Heart right ventricle (tissue), 16 donors: Measurements from ENCODE around the gene ADAM11. TPM values are rescaled to one million over a fixed set of nuclear protein-coding genes. Genes with fewer than 3 reads are reported as not detected.

Experiments
- ATAC-seq, 8 donors: fragments of 200-7000 bp; cut with Tn5 transposase; one replicate each; pipeline ENCODE4 v1.9.1; 2020; ENCODE audit warnings: mild to moderate bottlenecking in 8 of 8, moderate library complexity in 8 of 8, moderate number of reproducible peaks in 1 of 8
- DNase-seq, 2 donors: peaks; one replicate each; pipeline ENCODE4 v3.0.0-alpha.2; 2020
- H3K27ac ChIP-seq, 10 donors: fragments of 200-600 bp; sonication (generic) in 2 of 10; one replicate each; pipeline versions ENCODE4 v1.5.0 to v1.8.0; 2020 to 2022; ENCODE audit warnings: mild to moderate bottlenecking in 3 of 10
- H3K27me3 ChIP-seq, 7 donors: fragments of 200-600 bp; one replicate each; pipeline ENCODE4 v1.8.0; 2021 to 2022; ENCODE audit warnings: mild to moderate bottlenecking in 2 of 7
- H3K36me3 ChIP-seq, 9 donors: fragments of 200-600 bp; sonication (generic) in 1 of 9; one replicate each; pipeline versions ENCODE4 v1.5.0 to v1.8.0; 2020 to 2022; ENCODE audit warnings: mild to moderate bottlenecking in 2 of 9
- H3K4me1 ChIP-seq, 9 donors: fragments of 200-600 bp; sonication (generic) in 1 of 9; one replicate each; pipeline versions ENCODE4 v1.5.0 to v1.8.0; 2020 to 2022; ENCODE audit warnings: mild to moderate bottlenecking in 4 of 9
- H3K4me3 ChIP-seq, 10 donors: fragments of 200-600 bp; sonication (generic) in 2 of 10; one replicate each; pipeline versions ENCODE4 v1.5.0 to v1.8.0; 2020 to 2022; ENCODE audit warnings: mild to moderate bottlenecking in 7 of 10, moderate library complexity in 2 of 10
- H3K9me3 ChIP-seq, 11 donors: fragments of 200-600 bp in 10 of 11; sonication (generic) in 2 of 11; one replicate each; pipeline versions ENCODE4 v1.5.0 to v1.8.0; 2013 to 2022; ENCODE audit warnings: mild to moderate bottlenecking in 2 of 11, control low read depth in 1 of 11, moderate library complexity in 1 of 11
- CTCF ChIP-seq, 9 donors: fragments of 200-600 bp; sonication (generic) in 2 of 9; IDR thresholded peaks; one replicate each; pipeline versions ENCODE4 v1.5.0 to v1.8.0; 2021 to 2022; ENCODE audit warnings: antibody characterized with exemption in 9 of 9, mild to moderate bottlenecking in 5 of 9, moderate library complexity in 1 of 9
- WGBS, 2 donors: extraction: QIAGEN DNeasy Blood & Tissue Kit; methylation state at CpG; one replicate each; pipeline ENCODE4 v1.1.7; 2013; ENCODE audit warnings: inconsistent platforms in 1 of 2; 5-methylcytosine and 5-hydroxymethylcytosine counted together
- intact Hi-C, 10 donors: fragments of 100-400 bp; cut with DNase I; formaldehyde crosslinking; loops; one replicate each; pipeline versions ENCODE4 v1.11.1 to v1.14.2; 2022
- polyA plus RNA-seq, 2 donors: library from polyadenylated mRNA; stranded (reverse); fragments of 200-250 nt; gene quantifications; one replicate each; pipeline ENCODE4 v1.2.3, GENCODE V29; 2013
- total RNA-seq, 10 donors: library from RNA; stranded (reverse); fragmentation: NEBNext Ultra II Directional in 3 of 10; extraction: Animal tissue kit (Norgen Biotek cat#: 25700) in 3 of 10; gene quantifications; one replicate each; pipeline versions ENCODE4 v1.2.1 to v1.2.4, GENCODE V29; 2021 to 2023
- donor health status: Arrhythmogenic right ventricular cardiomyopathy.
- donor health status: ischemic (EF 13 %, LVEDD 7.1; RV severe dilation, severe dysfunction).
- donor health status: healthy with polysubstance abuse.
- donor health status: DM: no; HTN: yes; CAD: no.
- donor health status: DM: no; HTN: no; CAD: no.
- donor health status: ischemic (EF 25% LVEDD 6.9; RV normal size, moderate dysfunction).
- donor health status: ischemic (EF 25% LVEDD 5.7; RV mildly dilated, moderate dysfunction).
- donor health status: healthy.
- donor health status: DM: yes; HTN: yes; CAD: no.
- donor health status: Ischemic cardiomyopathy.
- donor health status: ischemic (EF 35%, LVEDD 5.7; RV mildly dilated, moderate dysfunction).
- donor health status: nonischemic (EF 11% LVEDD 7.7; RV severe dilation, severe dysfunction).
- donor health status: DM: yes; HTN: yes; CAD: no.
- donor health status: PGD.
- donor health status: ischemic (EF 29% LVEDD 5.4; RV normal size, mild dysfunction).
- donor health status: nonischemic (EF 23%, LVEDD 6.1; RV moderate dilation, normal function).

The ADAM11 gene
- total and polyA plus RNA-seq, 12 donors: 0.75 to 18.3 (median 7.8) TPM

GRCh38 chr17:44761932-44762810 lies 3.4 kb downstream of the ADAM11 start:
- no peak for TF ChIP-seq CTCF (IDR thresholded peaks at IDR 0.05)
- DNase-seq (no peak), ATAC-seq (no peak)
- intact Hi-C loops: loop anchor here in 1 of 10 donors (10.0 kb wide), 1 partner anchor 423 kb away; no protein-coding TSS in a partner anchor
- Histone ChIP-seq H3K4me3 (no peak overlapping the region), H3K27ac (no peak overlapping the region), H3K27me3 (peaks cover 0 to 46% (median 33%) of the 10 kb centered on the region in 7 donors), H3K4me1 (peaks cover 4 to 22% (median 14%) of the 10 kb centered on the region in 9 donors), H3K9me3 (no peaks in the 10 kb centered on the region), H3K36me3 (no peaks in the 10 kb centered on the region)
- 76 to 77% methylated on average over 17 of the region's 17 CpGs for WGBS, 2 donors

- no peak overlapping the region for H3K4me3 ChIP-seq
- 80% methylated on average over 5 of the region's 5 CpGs for WGBS, 2 donors
- TF ChIP-seq CTCF (IDR thresholded peaks at IDR 0.05): no peak
- ATAC-seq: no peak
- no peaks in the 10 kb centered on the region for H3K36me3 ChIP-seq
- H3K27me3 ChIP-seq: peaks cover 0 to 37% (median 32%) of the 10 kb centered on the region in 7 donors
- H3K27ac ChIP-seq: no peak overlapping the region
- peaks cover 4 to 17% (median 12%) of the 10 kb centered on the region in 9 donors for H3K4me1 ChIP-seq
- intact Hi-C loops: loop anchor here in 1 of 10 donors (10.0 kb wide), 1 partner anchor 422 kb away; no protein-coding TSS in a partner anchor
- H3K9me3 ChIP-seq: no peaks in the 10 kb centered on the region
- no peak for DNase-seq
Measured at GRCh38 chr17:44763170-44763569, 4.4 kb downstream of the ADAM11 start.

GRCh38 chr17:44765965-44766364 lies 7.2 kb downstream of the ADAM11 start:
- no peak for DNase-seq
- no peaks in the 10 kb centered on the region for H3K9me3 ChIP-seq
- H3K27me3 ChIP-seq: peaks cover 0 to 14% (median 8%) of the 10 kb centered on the region in 7 donors
- TF ChIP-seq CTCF (IDR thresholded peaks at IDR 0.05): no peak
- no peak overlapping the region for H3K4me3 ChIP-seq
- no peak for ATAC-seq
- H3K36me3 ChIP-seq: no peaks in the 10 kb centered on the region
- H3K27ac ChIP-seq: no peak overlapping the region
- no peaks in the 10 kb centered on the region for H3K4me1 ChIP-seq
- WGBS, 2 donors: 71% methylated on average over 11 of the region's 11 CpGs
- intact Hi-C loops: loop anchor here in 1 of 10 donors (10.0 kb wide), 1 partner anchor 419 kb away; no protein-coding TSS in a partner anchor

- Histone ChIP-seq H3K4me3 (no peak overlapping the region), H3K36me3 (no peaks in the 10 kb centered on the region), H3K27me3 (peaks cover 0 to 8% (median 2%) of the 10 kb centered on the region in 7 donors), H3K4me1 (peaks cover 0 to 3% (median 0%) of the 10 kb centered on the region in 9 donors), H3K9me3 (no peaks in the 10 kb centered on the region), H3K27ac (no peak overlapping the region)
- WGBS, 2 donors: 49 to 51% methylated on average over 8 of the region's 8 CpGs
- TF ChIP-seq CTCF (IDR thresholded peaks at IDR 0.05): no peak
- intact Hi-C loops: loop anchor here in 1 of 10 donors (10.0 kb wide), 1 partner anchor 418 kb away; no protein-coding TSS in a partner anchor
- ATAC-seq: peak in 3 of 8 donors; percentile 12 to 23 (median 15)
- no peak for DNase-seq
Measured at GRCh38 chr17:44766409-44767038, 7.7 kb downstream of the ADAM11 start.
